Suppressor macrophage treated with lipopolysaccharide for 4 hours (primary cell): ENCODE data around the gene PDE3A.
"Not testable (repeated sequence)": the region's sequence is repeated elsewhere in the genome, so short reads cannot be mapped to it uniquely, and the experiment has no call there.

ENCODE experiments used
- DNase-seq: peaks from one replicate; pipeline ENCODE4 v3.0.0-alpha.2; 2020

Gene PDE3A

GRCh38 chr12:20503858-20504257 is 135.5 kb downstream of the PDE3A start:
- DNase-seq = no peak

DNA sequence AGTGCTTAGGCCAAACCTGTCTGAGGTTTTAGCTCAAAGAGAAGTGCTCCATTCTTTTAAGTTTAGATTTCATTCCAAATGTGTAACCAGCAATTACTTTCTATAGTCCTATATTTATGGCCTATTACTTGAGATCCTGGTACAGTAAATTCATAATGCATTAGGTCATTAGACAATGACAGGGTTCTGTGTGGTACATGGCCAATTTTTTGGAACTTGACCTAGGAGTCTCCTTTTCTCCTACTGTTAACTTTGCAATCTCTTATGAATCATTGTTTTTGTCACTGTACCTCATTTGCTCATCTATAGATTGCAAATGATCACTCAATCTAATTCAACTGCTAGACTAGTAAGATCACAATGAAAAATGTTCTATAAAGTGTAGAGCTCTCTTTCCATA is 136.7 kb downstream of the PDE3A start:
- no peak for DNase-seq

GRCh38 chr12:20507056-20507455 is 138.7 kb downstream of the PDE3A start:
- peak; percentile 9 for DNase-seq

- DNase-seq = no peak
Measured at GRCh38 chr12:20507711-20508110, 139.4 kb downstream of the PDE3A start.

GRCh38 chr12:20508359-20508758 is 140.0 kb downstream of the PDE3A start:
- DNase-seq = no peak

DNA sequence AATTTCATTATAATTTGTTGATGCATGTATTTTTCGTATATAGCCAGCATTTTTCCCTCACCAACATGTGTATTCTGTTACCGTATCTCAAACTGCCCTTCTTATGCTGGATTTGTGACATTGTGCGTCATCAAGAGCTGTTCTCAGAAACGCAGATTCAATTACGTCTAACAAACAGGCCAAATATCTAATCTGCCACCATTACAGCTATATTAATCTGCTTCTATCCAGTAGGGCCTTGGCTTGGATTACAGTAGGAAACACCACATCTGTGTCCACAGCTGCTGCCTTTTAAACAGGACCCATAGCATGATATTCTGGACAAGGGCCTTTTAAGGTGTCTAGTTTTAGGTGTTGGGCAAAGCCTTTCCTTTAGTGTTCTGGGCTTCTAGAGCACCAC is 140.6 kb downstream of the PDE3A start:
- no peak for DNase-seq

GRCh38 chr12:20510811-20511210 is 142.5 kb downstream of the PDE3A start:
- DNase-seq = no peak

DNA sequence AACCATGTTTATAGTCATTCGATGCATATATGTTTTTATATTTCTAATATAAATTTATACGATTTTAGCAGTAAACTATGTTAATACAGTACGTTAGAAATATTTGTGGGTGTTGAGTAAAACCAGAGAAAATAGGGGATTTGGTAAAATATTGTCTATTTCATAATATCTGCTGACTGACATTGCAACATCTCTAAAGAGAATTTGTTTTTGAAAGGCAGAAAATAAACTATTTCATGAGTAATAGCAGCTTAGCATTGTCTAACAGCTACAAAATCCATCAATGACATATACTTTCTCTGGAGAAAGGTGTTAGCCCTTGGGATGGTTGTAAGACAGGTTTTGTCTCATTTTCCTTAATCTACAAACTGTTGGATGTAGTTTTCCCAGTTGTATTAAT is 144.9 kb downstream of the PDE3A start:
- DNase-seq = no peak

GRCh38 chr12:20514598-20514997 is 146.3 kb downstream of the PDE3A start:
- DNase-seq = no peak

DNA sequence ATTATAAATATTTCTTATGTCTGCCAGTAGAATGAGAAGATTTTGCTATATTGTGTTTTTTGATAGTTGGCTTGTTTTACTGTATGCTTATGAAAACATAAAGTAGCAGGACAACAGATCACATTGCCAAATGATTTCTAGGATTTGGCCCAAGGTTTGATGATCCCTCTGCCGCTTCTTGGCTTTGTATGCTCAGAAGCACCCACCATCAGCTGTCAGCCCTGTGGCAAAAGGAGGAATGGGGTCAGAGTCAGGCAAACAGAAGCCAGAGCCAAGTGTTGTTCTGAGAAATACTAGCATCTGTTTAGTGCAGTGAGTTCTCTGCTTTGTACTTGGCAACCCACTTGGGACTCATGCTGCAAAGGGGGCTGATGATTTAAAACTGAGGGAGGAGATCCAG is 152.2 kb downstream of the PDE3A start:
- DNase-seq = no peak

DNA sequence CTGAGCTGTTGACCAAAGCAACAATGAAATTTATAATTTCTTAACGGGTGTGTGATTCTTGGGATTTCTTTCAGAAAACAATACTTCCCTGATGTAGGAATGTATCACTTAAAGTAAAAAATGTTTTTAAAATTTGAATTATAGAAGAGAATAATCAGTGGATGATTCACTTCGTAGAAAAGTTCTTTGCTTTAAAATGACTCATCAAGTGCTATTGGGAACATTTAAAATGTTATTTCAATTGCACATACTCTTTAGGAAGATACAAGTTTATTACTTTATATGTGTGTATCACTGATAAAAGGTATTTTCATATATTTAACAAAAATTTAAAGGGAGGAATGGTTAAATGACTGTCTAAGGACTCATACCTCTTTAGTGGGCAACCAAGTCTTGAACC is 155.3 kb downstream of the PDE3A start:
- no peak for DNase-seq

DNA sequence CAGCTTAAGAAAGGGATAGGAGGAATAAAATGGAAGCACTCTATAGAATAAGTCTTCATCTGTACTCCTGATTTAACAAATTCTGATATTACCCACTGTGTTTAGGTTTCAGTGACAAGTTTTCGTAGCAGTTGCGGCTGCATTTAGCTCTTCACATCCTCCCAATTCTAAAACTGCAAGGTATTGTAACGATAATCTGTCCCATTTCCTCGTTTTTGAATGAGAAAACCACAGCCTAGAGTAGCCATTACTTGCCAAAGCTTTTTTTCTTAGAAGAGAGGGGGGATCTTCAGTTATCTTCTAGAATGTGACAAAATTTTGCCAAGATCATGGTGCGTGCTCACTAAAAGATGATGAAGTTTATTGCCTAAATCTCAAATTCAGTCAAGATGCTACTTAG is 155.8 kb downstream of the PDE3A start:
- DNase-seq = no peak

- no peak for DNase-seq
Measured at GRCh38 chr12:20525064-20525610, 156.8 kb downstream of the PDE3A start.

DNA sequence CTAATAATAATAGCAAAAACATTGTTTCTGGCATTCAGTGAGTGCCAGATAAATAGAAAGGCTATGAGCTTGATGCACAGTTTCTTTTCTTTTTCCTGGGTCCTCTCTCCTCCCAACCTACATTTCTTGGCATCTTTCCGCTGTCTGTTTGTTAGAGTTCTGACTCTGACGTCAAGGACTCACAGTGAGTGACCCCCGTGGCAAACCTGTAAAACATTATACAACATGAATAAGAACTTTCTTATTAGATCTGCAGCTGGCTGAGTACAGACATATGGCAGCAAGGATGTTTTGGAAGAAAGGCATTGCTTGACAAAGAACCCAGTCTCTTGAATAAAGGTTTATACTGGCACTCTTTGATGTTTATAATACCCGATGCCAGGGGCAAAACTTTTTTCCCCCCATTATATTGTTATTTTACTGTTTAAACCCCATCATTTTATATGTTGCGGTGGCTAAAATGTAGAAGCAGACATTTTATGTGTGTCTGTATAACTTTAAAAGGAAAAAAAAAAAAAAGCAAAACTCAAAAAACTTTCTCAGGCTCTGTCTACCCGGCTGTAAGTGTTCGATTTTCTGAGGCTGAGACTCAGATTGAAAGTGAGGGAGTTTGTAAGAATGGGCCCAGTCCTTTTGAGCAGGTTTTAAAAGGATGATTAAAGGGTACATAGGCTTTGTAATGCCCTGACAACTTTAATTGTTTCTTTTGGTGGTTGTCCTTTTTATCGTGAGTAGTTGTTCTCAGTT is 159.3 kb downstream of the PDE3A start:
- DNase-seq = no peak

GRCh38 chr12:20528208-20528607 is 159.9 kb downstream of the PDE3A start:
- no peak for DNase-seq

DNA sequence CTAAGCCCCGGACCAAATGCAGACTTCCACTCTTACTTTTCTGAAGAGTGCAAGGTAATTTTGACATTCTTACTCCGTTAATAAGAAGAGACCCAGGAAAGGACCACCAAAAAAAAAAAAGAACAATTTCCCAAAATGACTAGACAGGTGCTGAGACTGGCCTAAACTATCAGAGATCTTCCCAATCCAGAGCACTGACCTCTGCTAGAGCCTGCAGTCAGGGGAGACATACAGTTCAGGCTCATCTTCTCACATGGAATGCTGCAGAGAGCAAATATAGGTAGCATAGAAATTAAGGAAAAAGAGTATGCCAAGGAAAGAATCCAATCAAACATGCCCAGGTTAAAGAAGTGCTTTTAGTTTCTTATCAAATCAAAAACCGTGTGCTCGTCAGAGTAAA is 177.9 kb downstream of the PDE3A start:
- DNase-seq = no peak

GRCh38 chr12:20547816-20548575 is 179.7 kb downstream of the PDE3A start:
- no peak for DNase-seq

DNA sequence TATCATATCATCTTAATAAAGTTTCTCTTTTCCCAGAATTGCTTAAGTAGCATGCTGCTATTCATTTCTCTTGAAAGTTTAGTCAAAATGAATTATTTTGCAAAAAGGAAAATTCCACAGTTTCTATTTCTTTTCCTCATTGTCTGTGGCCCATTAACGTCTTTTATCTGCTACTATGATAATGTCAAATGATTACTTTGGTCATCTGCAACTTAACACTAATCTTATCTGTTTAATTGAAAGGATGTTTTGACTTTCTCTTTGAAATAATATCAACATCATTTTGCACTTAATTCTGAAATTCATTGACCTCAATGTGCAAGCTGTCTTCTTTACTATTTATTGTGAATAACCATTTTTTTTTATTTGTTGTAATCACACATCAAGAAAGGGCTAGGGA is 180.3 kb downstream of the PDE3A start:
- DNase-seq = no peak

DNA sequence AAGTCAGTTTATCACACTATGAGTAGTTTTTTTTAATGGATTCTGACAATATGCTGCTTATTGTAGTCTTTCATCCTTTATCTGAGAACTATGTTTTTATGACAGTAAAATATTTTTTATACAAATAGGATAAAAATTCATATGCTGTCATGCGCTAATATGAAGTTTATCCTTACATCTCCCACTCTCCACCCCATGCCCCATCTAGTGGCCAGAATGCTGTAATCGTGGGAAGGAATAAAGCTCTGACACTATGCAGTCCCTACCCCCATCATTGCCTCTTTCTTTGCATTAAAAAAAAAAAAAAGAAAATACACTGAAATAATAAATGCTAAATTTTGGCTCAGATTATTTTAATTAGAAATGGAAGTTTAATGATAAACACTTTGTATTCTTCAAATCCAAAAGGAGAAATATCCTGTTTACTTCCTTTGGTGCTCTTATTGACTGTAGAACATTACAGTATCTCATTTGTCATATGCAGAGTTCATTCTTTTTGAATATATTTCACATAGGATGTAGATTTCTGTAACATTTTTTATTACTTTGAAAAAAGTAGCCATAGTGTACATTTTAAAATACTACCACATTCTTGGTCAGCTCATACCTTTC is 180.9 kb downstream of the PDE3A start:
- peak; percentile 12 for DNase-seq

GRCh38 chr12:20551742-20552442 is 183.6 kb downstream of the PDE3A start:
- DNase-seq = not testable (repeated sequence)

DNA sequence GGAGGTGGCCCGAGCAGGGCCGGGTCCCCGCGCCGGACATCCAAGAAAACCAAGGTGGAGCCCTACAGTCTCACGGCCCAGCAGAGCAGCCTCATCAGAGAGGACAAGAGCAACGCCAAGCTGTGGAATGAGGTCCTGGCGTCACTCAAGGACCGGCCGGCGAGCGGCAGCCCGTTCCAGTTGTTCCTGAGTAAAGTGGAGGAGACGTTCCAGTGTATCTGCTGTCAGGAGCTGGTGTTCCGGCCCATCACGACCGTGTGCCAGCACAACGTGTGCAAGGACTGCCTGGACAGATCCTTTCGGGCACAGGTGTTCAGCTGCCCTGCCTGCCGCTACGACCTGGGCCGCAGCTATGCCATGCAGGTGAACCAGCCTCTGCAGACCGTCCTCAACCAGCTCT is 184.2 kb downstream of the PDE3A start:
- not testable (repeated sequence) for DNase-seq

GRCh38 chr12:20555015-20555414 is 186.7 kb downstream of the PDE3A start:
- no peak for DNase-seq

DNA sequence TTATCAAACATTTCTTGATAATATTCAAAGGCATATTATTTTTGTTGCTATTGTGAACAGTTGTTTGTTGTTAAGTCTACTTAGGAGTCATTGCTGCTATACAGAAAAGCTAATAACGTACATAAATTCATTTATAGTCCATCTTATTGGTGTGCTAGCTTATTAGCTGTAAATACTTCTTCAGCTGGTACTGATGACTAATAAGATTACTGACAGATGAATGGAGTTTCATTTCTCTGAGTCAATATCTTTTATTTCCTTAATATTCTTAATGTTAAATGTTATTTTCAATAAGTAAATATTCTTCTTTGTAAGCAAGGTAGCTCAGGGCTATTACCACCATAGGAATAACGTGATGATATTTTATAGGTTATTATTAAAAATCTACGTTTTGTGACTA is 187.4 kb downstream of the PDE3A start:
- no peak for DNase-seq
